ENCODE measurements around the gene REV1.
A peak's percentile ranks its signal among the peaks of the same experiment; 100 is the strongest.

The REV1 gene
- 59.5 to 67.7 reads per million in 2 donors for total RNA-seq

DNA sequence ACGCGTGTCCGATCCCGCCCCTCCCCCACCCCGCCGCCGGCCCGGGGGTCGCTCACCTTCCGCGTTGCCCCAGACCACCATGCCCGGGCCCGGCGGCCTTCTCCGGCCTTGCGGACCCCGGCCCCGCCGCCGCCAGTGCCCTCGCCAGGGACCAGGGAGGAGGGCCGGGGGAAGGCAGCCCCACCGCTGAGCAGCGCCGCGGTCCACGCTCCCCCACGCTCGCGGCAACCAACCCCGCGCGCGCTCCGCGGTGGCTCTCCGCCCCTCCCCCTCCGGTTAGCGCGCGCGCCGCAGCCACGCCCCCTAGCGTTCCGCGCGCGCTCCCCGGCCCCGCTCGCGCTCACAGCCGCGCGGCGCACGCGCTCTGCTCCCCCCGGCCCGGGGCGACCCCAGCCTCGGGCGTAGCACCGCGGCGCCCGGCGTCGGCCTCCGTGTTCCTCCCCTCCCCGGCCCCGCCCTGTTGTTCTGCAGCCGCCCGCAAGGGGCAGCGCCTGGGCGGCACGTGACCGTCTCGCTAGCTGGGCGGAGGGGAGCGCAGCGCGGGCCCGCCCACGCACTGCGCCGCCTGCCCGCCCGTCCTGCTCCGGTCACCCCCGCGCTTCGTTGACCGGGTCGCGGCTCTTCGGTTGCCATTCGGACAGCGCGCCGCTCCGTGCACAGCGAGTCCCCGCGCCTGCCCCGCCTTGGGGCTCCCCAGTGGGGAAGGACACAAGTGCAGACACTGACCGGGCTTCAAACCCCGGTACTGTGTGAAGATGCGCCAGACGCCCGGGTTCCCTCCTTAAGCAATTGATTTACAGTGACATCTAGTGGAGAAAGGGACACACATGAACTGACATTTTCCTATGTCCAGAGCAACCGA, at the start of gene REV1:
TSS of gene REV1 (minus strand) at position 257 of the 862 bp plus-strand sequence. CDS start 25,042 bp downstream, outside the sequence.
- DNase-seq: peak; percentile 89 to 96 (median 91)

DNA sequence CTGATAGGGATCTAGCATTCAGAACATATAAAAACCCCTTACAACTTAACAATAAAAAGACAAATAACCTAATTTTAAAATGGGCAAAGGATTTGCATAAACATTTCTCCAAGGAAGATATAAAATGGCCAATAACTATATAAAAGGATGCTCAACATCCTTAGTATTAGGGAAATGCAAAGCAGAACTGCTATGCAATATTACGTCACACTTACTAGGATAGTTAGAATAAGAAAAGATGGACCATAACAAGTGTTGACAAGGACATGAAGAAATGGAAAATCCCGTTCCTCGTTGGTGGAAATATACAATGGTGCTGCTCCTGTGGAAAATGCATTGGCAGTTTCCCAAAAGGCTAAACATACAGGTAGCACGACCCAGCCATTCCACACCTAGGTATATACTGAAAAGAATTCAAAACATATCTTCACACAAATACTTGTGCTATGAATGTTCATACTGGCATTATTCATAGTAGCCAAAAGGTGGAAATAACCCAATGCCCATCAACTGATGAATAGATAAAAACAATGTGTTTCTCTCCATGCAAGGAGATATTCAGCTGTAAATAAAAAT, 48.2 kb upstream of the REV1 start:
- DNase-seq: no peak

DNA sequence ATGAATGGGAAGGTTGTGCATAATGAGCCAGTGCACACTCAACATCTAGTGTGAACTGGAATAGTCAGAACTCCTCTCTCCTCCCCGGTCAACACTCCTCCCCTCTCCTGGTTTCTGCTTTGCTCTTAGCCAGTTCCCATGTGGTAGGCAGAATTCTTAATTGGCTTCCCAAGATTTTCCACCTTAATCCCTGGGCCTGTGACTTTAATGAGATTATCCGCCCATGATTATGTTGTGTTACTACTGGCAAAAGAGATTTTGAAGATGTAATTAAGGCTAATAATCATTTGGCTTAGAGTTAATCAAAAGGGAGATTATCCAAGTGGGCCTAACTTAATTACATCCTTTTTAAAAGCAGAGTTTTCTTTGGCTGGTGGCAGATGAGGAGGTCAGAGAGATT, 34.2 kb upstream of the REV1 start:
- no peak for DNase-seq

DNA sequence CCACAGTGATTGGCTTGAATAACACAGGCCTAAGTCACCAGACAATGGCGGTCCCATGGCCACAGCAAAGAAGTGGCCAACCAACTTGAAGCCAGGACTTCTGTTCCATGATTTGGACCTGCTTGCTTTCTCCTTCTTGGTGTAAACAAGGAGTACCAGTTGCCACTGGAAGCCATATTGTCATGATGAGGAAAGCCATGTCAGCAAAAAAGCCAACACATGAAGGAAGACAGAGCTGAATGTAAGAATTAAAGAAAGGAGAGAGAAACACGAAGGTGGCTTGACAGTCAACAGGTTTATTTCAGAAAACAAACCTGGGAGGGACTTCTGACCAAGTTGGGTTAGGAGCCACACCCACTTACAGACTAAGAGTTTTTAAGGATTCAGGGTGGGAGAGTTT, 32.3 kb upstream of the REV1 start:
- no peak for DNase-seq

DNA sequence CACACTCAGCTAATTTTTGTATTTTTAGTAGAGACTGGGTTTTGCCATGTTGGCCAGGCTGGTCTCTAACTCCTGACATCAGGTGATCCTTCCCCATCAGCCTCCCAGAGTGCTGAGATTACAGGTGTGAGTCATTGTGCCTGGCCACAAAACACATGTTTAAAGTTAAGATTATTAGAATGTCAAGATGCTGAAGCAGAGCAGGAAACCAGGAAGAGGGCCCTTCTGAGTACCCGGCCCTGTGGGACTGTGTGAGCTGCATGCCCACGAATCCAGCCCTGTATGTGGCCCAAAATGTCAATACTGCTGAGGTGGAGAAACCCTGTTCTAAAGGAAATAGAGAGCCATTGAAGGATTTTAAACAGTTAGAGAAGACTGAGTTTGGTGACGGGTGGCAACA, 31.0 kb upstream of the REV1 start:
- no peak for DNase-seq

DNA sequence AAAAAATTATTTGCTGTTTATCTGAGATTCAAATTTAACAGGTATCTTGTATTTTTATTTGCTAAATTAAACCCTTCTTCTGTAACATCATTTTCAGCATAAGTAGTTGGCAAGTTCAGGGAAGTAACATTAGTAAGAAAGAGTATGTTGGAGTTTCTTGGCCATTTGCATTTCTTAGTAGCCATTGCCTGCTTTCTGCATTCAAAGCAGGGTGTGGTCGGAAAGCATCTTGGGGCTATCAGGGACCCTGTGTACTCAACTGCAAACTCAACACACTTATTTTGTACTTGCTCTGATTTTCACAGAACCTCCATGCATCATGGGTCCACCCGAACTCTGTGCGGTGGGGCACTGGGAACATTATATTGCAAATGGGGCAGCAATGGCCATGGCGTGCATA, 30.4 kb upstream of the REV1 start:
- no peak for DNase-seq

DNA sequence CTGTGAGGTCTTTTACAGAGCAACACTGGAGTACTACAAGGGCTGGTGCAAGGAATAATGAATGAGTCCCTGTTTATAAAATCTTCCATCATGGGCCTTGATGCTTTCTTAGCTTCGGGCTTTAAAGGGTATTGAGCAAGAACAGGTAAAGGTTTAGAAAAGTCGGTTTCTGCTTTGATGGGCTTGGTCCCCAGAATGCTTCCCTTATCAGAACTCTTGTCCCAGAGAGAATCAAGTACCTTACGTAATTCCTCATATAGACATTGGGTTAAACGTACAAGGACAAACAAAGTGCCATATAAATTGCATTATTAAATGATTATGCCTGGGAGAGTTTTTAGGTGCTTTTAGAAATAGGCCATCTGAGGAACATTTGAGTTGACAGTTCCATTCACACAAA, 24.5 kb upstream of the REV1 start:
- DNase-seq: no peak

DNA sequence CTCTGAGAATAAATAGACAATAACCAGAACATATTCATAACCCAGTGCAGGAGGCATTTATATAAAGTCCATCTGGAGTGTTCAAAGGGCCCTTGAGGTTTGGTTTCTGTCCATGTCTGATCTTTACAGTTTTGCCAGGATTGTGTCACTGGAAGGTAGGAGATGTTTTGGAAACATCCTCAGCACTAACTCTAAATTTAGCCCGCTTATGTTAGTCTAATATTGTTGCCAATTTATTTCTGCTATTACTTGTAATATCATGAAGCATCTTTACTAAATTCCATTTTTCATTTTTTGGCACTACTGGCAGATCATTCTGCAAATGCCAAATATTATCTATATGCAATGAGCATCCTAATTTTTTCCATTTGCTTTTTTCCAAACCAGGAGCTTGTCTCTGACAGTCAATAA, 22.4 kb upstream of the REV1 start:
- no peak for DNase-seq

DNA sequence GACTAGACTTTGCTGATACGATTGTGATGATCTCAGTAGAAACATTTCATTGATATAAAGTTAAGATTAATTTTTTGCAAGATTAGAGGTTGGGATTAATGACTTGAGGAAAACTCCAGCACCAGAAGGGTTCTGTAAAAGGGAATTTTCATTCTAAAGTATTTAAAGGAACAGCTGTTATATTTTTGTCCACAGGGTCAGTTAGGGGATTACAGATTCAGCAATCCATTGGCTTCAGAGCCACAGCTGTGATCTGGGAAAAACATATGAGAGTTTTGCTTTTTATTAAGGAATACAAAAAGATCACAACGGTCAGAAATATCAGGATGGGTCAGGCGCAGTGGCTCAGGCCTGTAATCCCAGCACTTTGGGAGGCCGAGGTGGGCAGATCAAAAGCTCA, 19.6 kb upstream of the REV1 start:
- no peak for DNase-seq

DNA sequence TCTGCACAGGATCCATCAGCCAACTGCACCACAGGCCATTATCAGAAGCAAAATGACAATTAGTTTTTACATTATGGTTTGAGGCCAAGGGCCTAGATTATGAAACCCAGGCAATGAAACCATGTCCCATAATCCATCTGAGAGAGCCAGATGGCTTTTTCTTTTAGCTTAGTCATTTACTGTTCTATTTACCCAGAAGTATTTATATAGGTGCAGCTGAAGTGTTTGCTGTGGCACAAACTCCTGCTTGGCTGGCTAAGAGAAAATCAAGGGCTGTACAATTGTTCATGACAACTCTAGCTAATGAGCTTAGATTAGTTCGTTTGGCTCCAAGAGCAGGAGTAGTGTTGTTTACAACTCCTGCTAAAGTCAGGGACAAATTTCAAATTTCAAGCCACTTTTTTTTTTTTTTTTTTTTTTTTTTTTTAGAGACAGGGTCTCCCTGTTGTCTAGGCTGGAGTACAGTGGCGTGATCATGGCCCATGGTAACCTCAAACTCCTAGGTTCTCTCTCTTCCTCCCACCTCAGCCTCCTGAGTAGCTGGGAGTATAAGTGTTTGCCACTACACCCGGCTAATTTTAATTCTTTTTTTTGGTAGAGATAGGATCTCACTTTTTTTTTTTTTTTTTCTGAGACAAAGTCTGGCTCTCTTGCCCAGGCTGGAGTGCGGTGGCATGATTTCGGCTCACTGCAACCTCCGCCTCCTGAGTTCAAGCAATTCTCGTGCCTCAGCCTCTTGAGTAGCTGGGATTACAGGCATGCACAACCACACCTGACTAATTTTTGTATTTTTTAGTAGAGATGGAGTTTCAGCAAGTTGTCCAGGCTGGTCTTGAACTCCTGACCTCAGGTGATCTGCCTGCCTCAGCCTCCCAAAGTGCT, 18.4 kb upstream of the REV1 start:
- no peak for DNase-seq

DNA sequence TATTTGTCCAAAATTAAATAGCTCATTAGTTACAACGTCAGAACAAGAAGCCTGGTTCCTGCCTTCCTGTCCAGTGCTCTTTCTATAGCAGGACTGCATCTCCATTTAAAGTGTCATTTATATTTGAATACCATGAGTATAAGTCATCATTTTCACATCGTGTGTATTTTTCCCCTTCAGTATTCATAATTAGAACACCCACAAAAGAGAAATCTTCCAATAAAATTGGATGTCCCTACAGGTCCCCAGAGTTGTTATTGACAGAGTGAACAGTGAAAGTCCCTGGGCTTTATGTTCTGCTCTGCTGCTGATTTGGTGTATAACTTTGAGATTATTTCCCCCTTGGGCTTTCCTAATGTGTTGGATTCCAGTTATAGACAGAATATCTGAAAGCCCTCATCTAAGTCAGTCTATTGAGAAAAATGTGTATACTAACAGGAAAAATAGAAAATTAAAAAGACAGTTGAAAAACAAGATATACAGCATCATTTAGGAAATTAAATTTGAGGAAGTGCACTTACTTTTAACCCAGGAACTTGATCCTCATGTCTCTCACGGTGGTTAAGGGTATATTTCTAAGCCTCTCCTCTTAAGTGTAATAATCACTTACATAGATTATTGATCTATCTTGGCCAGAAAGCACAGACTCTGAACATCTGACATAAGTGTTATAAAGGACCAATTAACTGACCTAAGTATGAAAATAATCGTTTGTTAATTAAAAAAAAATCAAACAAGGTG, 15.2 kb upstream of the REV1 start:
- no peak for DNase-seq

DNA sequence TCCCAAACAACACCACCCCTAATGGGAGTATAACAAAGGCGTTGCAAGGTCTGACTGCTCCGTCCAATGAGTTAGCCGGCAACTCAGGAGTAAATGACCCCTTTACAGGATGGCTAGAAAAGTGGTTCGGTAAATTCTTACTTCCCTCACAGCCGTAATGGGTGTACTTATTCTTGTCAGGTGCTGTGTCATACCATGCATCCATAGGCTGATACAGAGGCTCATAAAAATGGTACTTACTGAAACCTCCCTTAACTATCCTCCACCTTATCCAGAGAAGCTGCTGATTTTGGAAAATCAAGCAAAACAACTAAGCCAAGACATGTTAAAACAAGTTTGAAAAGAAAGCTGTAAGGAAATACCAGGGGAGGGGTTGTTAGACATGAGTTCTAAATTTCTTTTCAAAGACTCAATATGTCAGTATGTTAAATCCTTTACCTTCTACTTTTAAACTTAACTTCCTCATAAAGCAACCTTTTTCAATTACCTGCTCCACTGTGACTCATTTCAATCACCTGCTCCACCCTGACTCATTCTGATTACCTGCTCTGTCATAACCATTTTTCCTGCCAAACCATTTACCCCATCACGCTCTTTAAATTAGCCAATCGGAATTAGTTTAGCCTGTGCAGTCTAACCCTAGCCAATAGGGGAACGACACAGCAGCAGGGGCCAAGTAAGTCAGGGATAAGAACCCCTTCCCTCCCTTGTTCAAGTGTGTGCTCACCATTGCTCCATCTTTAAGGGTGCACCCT, 14.0 kb upstream of the REV1 start:
- DNase-seq: peak in 1 of 5 experiments; percentile 34

DNA sequence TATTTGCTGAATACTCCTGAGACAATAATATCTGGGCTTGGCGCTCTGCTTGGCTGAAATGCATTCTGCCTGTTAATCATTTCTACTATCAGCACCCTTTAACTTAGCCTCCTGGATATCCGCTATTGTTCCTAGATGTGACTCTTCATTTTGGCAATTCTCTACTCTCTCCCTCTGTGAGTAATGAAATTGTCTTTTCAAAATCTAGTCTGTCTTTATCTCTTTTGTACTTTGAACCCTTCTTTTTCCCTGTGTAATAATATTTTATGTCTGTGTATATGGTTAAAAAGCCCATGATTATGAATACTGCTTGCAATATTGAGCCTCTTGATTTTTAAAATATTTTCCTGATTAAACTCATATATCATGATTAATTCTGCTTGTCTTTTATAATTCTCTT, 6.2 kb upstream of the REV1 start:
- no peak for DNase-seq

DNA sequence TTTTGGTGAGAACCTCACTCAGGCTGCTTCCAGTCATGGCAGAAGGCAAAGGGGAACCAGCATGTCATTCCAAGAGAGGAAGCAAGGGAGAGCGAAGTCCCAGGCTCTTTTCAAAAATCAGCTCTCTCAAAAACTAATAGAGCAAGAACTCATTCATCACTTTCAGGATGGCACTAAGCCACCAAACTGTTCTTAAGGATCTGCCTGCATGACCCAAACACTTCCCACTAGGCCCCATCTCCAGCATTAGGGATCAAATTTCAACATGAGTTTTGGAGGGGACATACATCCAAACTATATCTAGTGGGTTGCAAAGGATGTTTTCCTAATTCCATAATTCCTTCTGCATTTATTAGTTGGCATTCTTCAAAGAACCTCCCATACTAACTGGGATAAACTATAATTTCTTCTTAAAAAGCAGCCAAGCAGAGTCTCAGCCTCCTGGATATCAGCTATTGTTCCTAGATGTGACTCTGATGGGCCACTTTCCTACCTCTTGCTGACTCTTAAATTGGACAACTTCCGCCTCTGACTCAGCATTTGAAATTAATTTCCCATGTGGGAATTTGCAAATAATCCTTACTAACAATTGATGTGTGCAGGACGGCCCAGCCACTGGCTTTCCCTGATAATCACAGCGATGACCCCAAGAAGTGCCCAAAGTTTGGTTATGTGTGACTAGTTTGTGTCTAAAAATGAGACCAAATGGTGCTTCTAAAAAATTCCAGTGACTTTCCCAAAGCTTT, 5.5 kb upstream of the REV1 start:
- no peak for DNase-seq

DNA sequence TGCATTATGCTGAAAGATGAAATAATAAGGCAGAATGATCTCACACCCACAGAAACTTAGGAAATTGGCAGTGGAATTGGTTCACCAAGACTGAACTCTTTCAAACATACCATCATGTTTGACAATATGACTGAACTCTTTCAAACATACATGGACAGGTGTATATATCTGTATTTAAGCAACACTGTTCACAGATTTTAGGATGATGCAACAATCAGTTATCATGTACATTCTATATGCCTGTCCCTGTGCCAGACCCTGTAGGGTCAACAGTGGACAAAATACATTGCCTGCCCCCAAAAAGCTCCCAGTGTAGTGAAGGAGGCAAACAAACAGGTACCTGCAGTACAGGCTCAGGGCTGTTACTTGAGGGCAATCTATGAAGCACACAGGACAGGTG, 2.9 kb upstream of the REV1 start:
- no peak for DNase-seq

DNA sequence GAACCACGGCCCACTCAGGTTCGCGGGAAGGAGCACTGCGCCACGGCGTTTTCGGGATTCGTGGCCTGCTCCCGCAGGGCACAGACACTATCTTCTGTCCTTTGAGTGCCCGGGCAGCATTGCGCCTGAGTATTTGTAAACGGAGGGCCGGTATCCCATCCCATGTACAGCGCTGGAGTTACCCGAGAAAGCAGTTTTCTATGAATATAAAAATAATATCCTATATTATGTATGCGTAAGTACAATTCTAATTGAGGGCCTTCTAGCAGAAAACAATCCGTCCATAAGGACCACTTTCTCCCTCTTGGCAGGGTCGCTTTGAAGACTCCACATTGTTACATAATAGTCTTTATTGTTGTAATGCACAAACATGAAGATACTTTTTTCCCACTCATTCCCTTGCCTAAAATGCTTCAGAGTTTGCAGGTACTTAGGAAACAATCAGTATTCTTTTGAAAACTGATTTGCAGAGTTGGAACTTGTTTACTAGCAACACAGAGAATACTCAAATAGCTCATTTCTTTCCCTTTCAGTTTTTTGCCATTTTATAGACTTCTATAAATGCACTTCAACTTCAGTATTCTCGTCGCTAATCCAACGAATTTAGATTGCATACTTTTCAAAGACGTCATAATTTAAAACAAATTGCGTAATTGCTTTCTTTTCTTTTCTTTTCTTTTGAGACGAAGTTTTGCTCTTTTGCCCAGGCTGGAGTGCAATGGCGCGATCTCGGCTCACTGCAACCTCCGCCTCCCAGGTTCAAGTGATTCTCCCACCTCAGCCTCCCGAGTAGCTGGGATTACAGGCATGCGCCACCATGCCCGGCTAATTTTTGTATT, 1.0 kb upstream of the REV1 start:
- no peak for DNase-seq

DNA sequence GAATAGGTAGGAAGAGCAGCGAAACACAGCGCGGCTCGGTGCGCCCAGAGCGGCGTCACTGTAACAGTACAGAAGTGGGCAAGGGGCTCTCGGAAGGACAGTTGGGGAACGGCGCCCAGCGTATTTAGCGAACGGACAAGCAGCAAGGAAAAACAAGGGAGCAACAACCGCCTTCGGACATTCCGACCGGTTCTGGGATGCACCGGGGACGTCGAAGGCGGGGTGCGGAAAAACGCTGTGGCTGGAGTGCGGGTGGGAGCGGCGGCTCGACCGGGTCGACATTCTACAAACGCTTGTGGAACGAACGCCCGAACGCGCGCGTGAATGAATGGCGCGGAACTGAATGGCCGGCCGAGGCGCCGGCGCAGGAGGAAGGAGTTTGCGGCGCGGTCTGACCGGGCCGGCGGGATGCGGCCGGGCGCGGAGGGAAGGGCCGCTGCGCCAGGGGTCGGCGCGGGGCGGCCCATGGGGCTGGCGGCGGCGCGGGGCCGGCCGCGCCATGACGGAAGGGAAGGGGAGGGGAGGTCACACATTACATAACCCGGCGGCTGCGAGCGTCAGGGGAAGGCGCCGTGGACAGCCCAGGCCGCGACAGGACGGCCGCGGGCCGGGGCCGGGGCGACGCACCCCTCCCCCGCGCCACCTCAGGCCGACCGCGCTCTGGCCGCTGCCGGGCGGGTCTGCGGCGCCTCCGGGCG, 605 bp downstream of the REV1 start:
- DNase-seq: peak; percentile 20 to 61 (median 44)

DNA sequence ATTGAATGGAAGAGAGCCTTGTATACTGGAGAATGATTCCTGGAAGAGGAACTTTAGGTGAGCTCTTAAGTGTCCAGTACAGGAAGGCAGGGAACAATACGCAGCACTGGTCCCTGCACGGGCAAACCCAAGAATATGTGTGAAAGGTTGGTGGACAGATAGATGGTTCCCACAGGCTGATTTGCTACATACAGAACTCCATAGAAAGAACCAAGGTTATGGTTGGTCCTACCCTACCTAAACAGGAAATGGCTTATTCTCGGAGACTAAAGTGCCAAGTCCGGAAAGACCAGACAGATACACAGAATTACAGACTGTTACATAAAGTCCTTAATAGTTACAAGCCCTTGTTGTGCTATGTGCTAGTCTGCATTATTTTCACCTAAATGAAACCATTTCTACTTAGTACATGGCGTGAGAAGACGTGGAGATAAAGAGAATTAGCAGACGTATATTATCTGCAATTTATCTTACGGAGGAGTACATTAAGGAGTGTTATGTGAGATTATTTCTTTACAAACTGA, 1.2 kb downstream of the REV1 start:
- peak in 2 of 5 experiments; percentile 2 to 32 for DNase-seq

DNA sequence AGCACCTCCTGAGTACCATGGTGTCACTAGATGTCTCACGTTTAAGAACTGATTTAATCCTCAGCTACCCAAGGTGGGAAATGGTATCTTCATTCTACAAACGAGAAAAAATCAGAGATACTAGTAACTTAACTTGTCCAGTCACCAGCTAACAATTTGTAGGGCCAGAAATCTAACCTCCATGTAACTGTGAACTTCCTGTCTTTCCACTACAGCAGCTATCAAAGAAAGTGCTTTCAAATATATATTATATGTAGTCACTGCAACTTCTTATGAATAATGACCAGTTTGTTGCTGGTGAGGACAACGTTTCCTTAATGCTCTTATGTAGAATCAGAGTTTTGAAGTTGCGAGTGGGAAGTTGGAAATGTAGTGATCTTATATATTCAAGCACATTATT, 1.9 kb downstream of the REV1 start:
- no peak for DNase-seq
